Body of pancreas (tissue), 2 donors: ENCODE data around the gene IKZF4. TPM values are rescaled to one million over a fixed set of nuclear protein-coding genes. Genes with fewer than 3 reads are reported as not detected.

ENCODE experiments used
- total RNA-seq, 2 donors: library from RNA; depleted of rRNA; stranded (reverse); fragments of >200 nt; gene quantifications; one replicate each; pipeline ENCODE4 v1.1.0, GENCODE V29; 2016

Gene IKZF4
- total RNA-seq, 2 donors from 2014 or later = 2.6 to 7.6 TPM

Other genes starting within 250 kb of the IKZF4 start
- gene SARNP, start 203.3 kb upstream of the IKZF4 start, total RNA-seq = 10 to 100 TPM; 23.1 to 51.7 TPM
- gene ORMDL2, start 203.0 kb upstream of the IKZF4 start, total RNA-seq = 10 to 100 TPM in 1 of 2 donors, 1 to 10 TPM in 1; 6.0 to 12.5 TPM
- 10 to 100 TPM; 20.2 to 34.3 TPM for gene DNAJC14, start 191.5 kb upstream of the IKZF4 start, total RNA-seq
- 10 to 100 TPM in 1 of 2 donors, 1 to 10 TPM in 1; 3.4 to 23.4 TPM for gene MMP19, start 178.1 kb upstream of the IKZF4 start, total RNA-seq
- gene PYM1, start 93.1 kb upstream of the IKZF4 start, total RNA-seq = 10 to 100 TPM; 21.5 to 26.0 TPM
- gene DGKA, start 89.9 kb upstream of the IKZF4 start, total RNA-seq = 100 to 1,000 TPM in 1 of 2 donors, 10 to 100 TPM in 1; 33.3 to 128 TPM
- 1 to 10 TPM; 1.6 to 2.6 TPM for gene PMEL, start 55.0 kb upstream of the IKZF4 start, total RNA-seq
- gene CDK2, start 54.2 kb upstream of the IKZF4 start, total RNA-seq = 10 to 100 TPM in 1 of 2 donors, 1 to 10 TPM in 1; 8.8 to 12.5 TPM
- 10 to 100 TPM; 28.3 to 33.9 TPM for gene RAB5B, start 47.0 kb upstream of the IKZF4 start, total RNA-seq
- gene SUOX, start 23.8 kb upstream of the IKZF4 start, total RNA-seq = 10 to 100 TPM; 10.6 to 20.8 TPM
- gene RPS26, start 20.9 kb downstream of the IKZF4 start, total RNA-seq = 100 to 1,000 TPM; 215 to 405 TPM
- 10 to 100 TPM; 72.9 to 74.8 TPM for gene ERBB3, start 59.1 kb downstream of the IKZF4 start, total RNA-seq
- gene PA2G4, start 83.5 kb downstream of the IKZF4 start, total RNA-seq = 100 to 1,000 TPM in 1 of 2 donors, 10 to 100 TPM in 1; 49.4 to 107 TPM
- 1,000 to 10,000 TPM; 1,174 to 2,214 TPM for gene RPL41, start 95.6 kb downstream of the IKZF4 start, total RNA-seq
- 10 to 100 TPM in 1 of 2 donors, under 1 TPM in 1; 0.99 to 11.2 TPM for gene ZC3H10, start 97.2 kb downstream of the IKZF4 start, total RNA-seq
- gene ESYT1, start 107.2 kb downstream of the IKZF4 start, total RNA-seq = 100 to 1,000 TPM in 1 of 2 donors, 10 to 100 TPM in 1; 43.3 to 182 TPM
- gene MYL6B, start 131.5 kb downstream of the IKZF4 start, total RNA-seq = 10 to 100 TPM in 1 of 2 donors, 1 to 10 TPM in 1; 7.5 to 24.1 TPM
- gene MYL6, start 137.3 kb downstream of the IKZF4 start, total RNA-seq = 1,000 to 10,000 TPM in 1 of 2 donors, 100 to 1,000 TPM in 1; 838 to 1,110 TPM
- 10 to 100 TPM; 46.2 to 50.8 TPM for gene SMARCC2, start 168.4 kb downstream of the IKZF4 start, total RNA-seq
- gene RNF41, start 200.9 kb downstream of the IKZF4 start, total RNA-seq = 10 to 100 TPM; 13.2 TPM
- gene NABP2, start 203.3 kb downstream of the IKZF4 start, total RNA-seq = 10 to 100 TPM; 11.9 to 16.3 TPM
- gene SLC39A5, start 209.0 kb downstream of the IKZF4 start, total RNA-seq = 100 to 1,000 TPM; 306 to 333 TPM
- gene ANKRD52, start 237.3 kb downstream of the IKZF4 start, total RNA-seq = 10 to 100 TPM; 15.2 to 21.0 TPM
- gene COQ10A, start 245.9 kb downstream of the IKZF4 start, total RNA-seq = 10 to 100 TPM; 28.0 to 34.9 TPM